ENCODE data around the gene SDF2.

DNA sequence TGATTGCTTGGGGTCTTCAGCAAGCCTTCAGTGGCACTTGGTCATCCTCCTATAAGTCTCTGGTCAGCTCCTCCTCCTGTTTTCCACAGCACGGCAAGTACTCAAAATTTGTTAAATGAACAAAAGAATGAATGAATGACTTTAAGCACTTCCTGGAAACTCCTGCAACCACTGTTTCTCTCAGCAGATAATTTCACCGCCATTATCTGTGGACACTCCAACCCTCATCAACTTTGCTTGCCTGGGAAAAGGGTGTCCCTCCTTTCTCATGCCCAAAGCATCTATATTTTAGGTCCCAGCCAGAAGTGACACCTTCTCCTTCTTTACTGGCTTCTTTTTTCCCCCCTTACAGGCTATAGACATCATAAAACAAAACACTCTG, 45.6 kb upstream of the SDF2 start:
- TF ChIP-seq CTCF (IDR thresholded peaks at IDR 0.05; ENCODE audit: insufficient read depth, low read length, poor library complexity, severe bottlenecking) (no peak), EZH2phosphoT487 (conservative IDR thresholded peaks at IDR 0.05; ENCODE audit: low read length) (no peak)

Data from SU-DHL-6 (cell line).